HepG2 (cell line): Measurements from ENCODE around the gene PRICKLE3. TPM values are rescaled to one million over a fixed set of nuclear protein-coding genes. Genes with fewer than 3 reads are reported as not detected.

Experiments
- ATAC-seq: fragments of 200-7000 bp; cut with Tn5 transposase; 3 replicates; pipeline ENCODE4 v1.9.1; 2020; ENCODE audit warnings: mild to moderate bottlenecking, moderate library complexity
- BruUV-seq: library from RNA; stranded (reverse); fragments of 400-500 nt; replicated peaks from 2 replicates; lab custom pipeline; 2021; lab: Mats Ljungman, UMichigan
- CTCF ChIA-PET: fragments of 300-600 bp; formaldehyde crosslinking; extraction: SDS; loops from one replicate; lab custom pipeline; 2021; ENCODE audit warnings: low total read pairs, inconsistent platforms, low intra/inter-chr PET ratio; lab: Yijun Ruan, JAX
- POLR2A ChIA-PET: fragments of 350-600 bp; sonication (Branson Sonifier 250); formaldehyde crosslinking; loops from one replicate; lab custom pipeline; 2020; ENCODE audit warnings: antibody characterized with exemption, inconsistent platforms; lab: Yijun Ruan, JAX
- DNase-seq: peaks from one replicate; pipeline ENCODE4 v3.0.0-alpha.2; 2015; ENCODE audit warnings: low spot score
- FAIRE-seq: peaks from 3 replicates; lab custom pipeline; 2011; peaks lifted over from hg19 to GRCh38; lab: Jason Lieb, UNC
- H2AFZ ChIP-seq: one replicate; pipeline ENCODE4 v1.6.1; 2011; ENCODE audit warnings: low read length, inconsistent platforms
- H3K27ac ChIP-seq: fragments of 300-600 bp; 3 replicates; pipeline ENCODE4 v1.8.0; 2011; ENCODE audit warnings: mixed run types, mild to moderate bottlenecking, mixed read lengths, low read length, inconsistent platforms; ENCODE audit not compliant: insufficient read depth; ENCODE audit errors: extremely low read length
- H3K27me3 ChIP-seq, 2 experiments: fragments of 200-600 bp in 1 of 2; 2 replicates in 1 of 2; 3 replicates in 1 of 2; pipeline versions ENCODE4 v1.6.0 to v1.8.0; 2011; ENCODE audit warnings: low read length in 2 of 2, mild to moderate bottlenecking in 2 of 2, moderate library complexity in 2 of 2, inconsistent platforms in 1 of 2; ENCODE audit not compliant: insufficient read depth in 2 of 2, control insufficient read depth in 1 of 2
- H3K36me3 ChIP-seq, 2 experiments: fragments of 200-600 bp in 1 of 2; replicated peaks in 1 of 2; 2 replicates in 1 of 2; 3 replicates in 1 of 2; pipeline versions ENCODE4 v1.5.1 to v1.8.0; 2011; ENCODE audit warnings: low read length in 2 of 2, inconsistent platforms in 1 of 2; ENCODE audit not compliant: insufficient read depth in 2 of 2, control insufficient read depth in 1 of 2
- H3K4me1 ChIP-seq: 2 replicates; pipeline ENCODE4 v1.5.1; 2012; ENCODE audit warnings: low read length, inconsistent platforms; ENCODE audit not compliant: insufficient read depth
- H3K4me2 ChIP-seq: 2 replicates; pipeline ENCODE4 v1.6.0; 2011; ENCODE audit warnings: low read depth, low read length, inconsistent platforms
- H3K4me3 ChIP-seq, 3 experiments: fragments of 200-600 bp in 1 of 3; sonication (generic), shearing (Covaris generic) in 1 of 3; replicated peaks in 1 of 3; 2 replicates each; pipeline ENCODE4 v1.5.1; 2011 to 2016; ENCODE audit warnings: low read length in 3 of 3, inconsistent platforms in 2 of 3, low read depth in 2 of 3, mild to moderate bottlenecking in 2 of 3, control low read depth in 1 of 3, mixed read lengths in 1 of 3; ENCODE audit not compliant: insufficient read depth in 1 of 3
- H3K79me2 ChIP-seq: one replicate; pipeline ENCODE4 v1.6.1; 2011; ENCODE audit warnings: low read length, inconsistent platforms; ENCODE audit not compliant: insufficient read depth
- H3K9ac ChIP-seq: 2 replicates; pipeline ENCODE4 v1.6.0; 2011; ENCODE audit warnings: mild to moderate bottlenecking, low read depth, low read length, inconsistent platforms; ENCODE audit not compliant: insufficient read depth
- H3K9me3 ChIP-seq: 2 replicates; pipeline ENCODE4 v1.5.1; 2012; ENCODE audit warnings: mild to moderate bottlenecking, low read length
- H4K20me1 ChIP-seq: 2 replicates; pipeline ENCODE4 v1.6.0; 2011; ENCODE audit warnings: inconsistent platforms, mild to moderate bottlenecking, low read length, moderate library complexity; ENCODE audit not compliant: insufficient read depth
- DZIP1 ChIP-seq: sonication (generic); formaldehyde crosslinking; IDR thresholded peaks from 2 replicates; pipeline ENCODE4 v1.5.0; 2020; ENCODE audit warnings: mild to moderate bottlenecking, missing genetic modification reagents
- IRF9 ChIP-seq: sonication (generic); formaldehyde crosslinking; IDR thresholded peaks from 2 replicates; pipeline ENCODE4 v1.8.0; 2022; ENCODE audit warnings: missing genetic modification reagents, mild to moderate bottlenecking, borderline replicate concordance
- ZBTB33 ChIP-seq: sonication (generic); formaldehyde crosslinking; IDR thresholded peaks from 2 replicates; pipeline ENCODE4 v1.4.0; 2020; ENCODE audit warnings: missing genetic modification reagents
- ZNF446 ChIP-seq: sonication (generic); formaldehyde crosslinking; IDR thresholded peaks from 2 replicates; pipeline ENCODE4 v1.5.0; 2020; ENCODE audit warnings: mild to moderate bottlenecking, missing genetic modification reagents
- WGBS: methylation state at CpG from one replicate; pipeline ENCODE4 v1.1.6; 2017; ENCODE audit warnings: low lambda C conversion rate; 5-methylcytosine and 5-hydroxymethylcytosine counted together
- in situ Hi-C: cut with HindIII; loops from 2 replicates; pipeline ENCODE4 v1.10.0; 2017; ENCODE audit warnings: low pct_unique_long_range_greater_than_20kb; ENCODE audit not compliant: extremely low pct_ligation_motif_present
- intact Hi-C: fragments of 100-400 bp; cut with micrococcal nuclease; formaldehyde crosslinking; loops from one replicate; pipeline ENCODE4 v1.10.0; 2022; ENCODE audit not compliant: unreplicated experiment
- polyA plus RNA-seq, 8 experiments: library from polyadenylated mRNA; depleted of rRNA in 3 of 8; stranded (reverse) in 7 of 8; unstranded in 1 of 8; fragments of >200 nt; fragmentation: Illumina TruSeq in 4 of 8; extraction: Trizol in 4 of 8; gene quantifications; 2 replicates each; pipeline versions ENCODE4 v1.2.1 to v1.2.3, GENCODE V29; 2011 to 2016; ENCODE audit warnings: low read depth in 4 of 8, missing spikeins in 1 of 8, mixed read lengths in 1 of 8; ENCODE audit not compliant: insufficient read depth in 1 of 8
- total RNA-seq, 5 experiments: library from RNA; depleted of rRNA; stranded (reverse); fragments of >200 nt; fragmentation: Illumina TruSeq; extraction: Trizol; gene quantifications; 2 replicates each; pipeline ENCODE4 v1.2.3, GENCODE V29; 2016; ENCODE audit warnings: low read depth in 1 of 5

Gene PRICKLE3
- total and polyA plus RNA-seq, 2 of the 13 experiments (the other 11 are each of a cell fraction or from before 2014, with no cell fraction given): 2.6 TPM

GRCh38 chrX:49163555-49164419 lies 22.4 kb downstream of the PRICKLE3 start (continued):
- TF ChIP-seq IRF9 (CRISPR knock-in tag) (0 out of 2 replicates have a peak, but pooled peaks have one; percentile 28), DZIP1 (CRISPR knock-in tag) (no peak)

- Histone ChIP-seq H3K4me3 (peak within 1 kb of the TSS in 2 of 3 experiments; percentile 28 to 65; a peak in 2 of 6 replicates), H3K27ac (no peak within 1 kb of the TSS), H3K36me3 (no peaks in the 10 kb centered on the region), H3K27me3 (no peaks in the 10 kb centered on the region), H2AFZ (no peak within 1 kb of the TSS), H3K79me2 (no peaks in the 10 kb centered on the region), H4K20me1 (no peaks in the 10 kb centered on the region), H3K9me3 (no peaks in the 10 kb centered on the region), H3K4me2 (peak within 1 kb of the TSS; percentile 57), H3K4me1 (peaks cover 22% of the 10 kb centered on the region; the same call in 1 of the 2 replicates), H3K9ac (peak within 1 kb of the TSS; percentile 67; the same call in 1 of the 2 replicates)
- intact Hi-C loops: loop anchor here (5.0 kb wide), 1 partner anchor 40 kb away; the partner anchor contains the start of gene GPKOW
- no TSS peak for BruUV-seq
- WGBS: 100% methylated on average over 2 of the region's 28 CpGs
- no peak for ATAC-seq
- DNase-seq: no peak
- in situ Hi-C loops: loop anchor here (5.0 kb wide), 1 partner anchor 40 kb away; the partner anchor contains the start of gene GPKOW
- FAIRE-seq: no peak
- POLR2A ChIA-PET: no interaction called here
- TF ChIP-seq ZNF446 (CRISPR knock-in tag): no peak
- peak; percentile 92 for TF ChIP-seq ZBTB33 (CRISPR knock-in tag)
- CTCF ChIA-PET: no interaction called here
These were observed 23.6 kb downstream of the PRICKLE3 start, which contains the start of gene MAGIX for GRCh38 chrX:49162620-49163019. Gene MAGIX, plus strand, starts transcription at chrX:49162758. Its CDS starts 132 bp downstream, at chrX:49162890.
